HG03103 (cell line): ENCODE data around the gene ZMYM3.
"Not testable (repeated sequence)": the region's sequence is repeated elsewhere in the genome, so short reads cannot be mapped to it uniquely, and the experiment has no call there.

Experiments used
- ATAC-seq: cut with Tn5 transposase; IDR thresholded peaks from one replicate; pipeline ENCODE4 v1.9.1; 2021; ENCODE audit warnings: low read depth; ENCODE audit not compliant: unreplicated experiment

The ZMYM3 gene

DNA sequence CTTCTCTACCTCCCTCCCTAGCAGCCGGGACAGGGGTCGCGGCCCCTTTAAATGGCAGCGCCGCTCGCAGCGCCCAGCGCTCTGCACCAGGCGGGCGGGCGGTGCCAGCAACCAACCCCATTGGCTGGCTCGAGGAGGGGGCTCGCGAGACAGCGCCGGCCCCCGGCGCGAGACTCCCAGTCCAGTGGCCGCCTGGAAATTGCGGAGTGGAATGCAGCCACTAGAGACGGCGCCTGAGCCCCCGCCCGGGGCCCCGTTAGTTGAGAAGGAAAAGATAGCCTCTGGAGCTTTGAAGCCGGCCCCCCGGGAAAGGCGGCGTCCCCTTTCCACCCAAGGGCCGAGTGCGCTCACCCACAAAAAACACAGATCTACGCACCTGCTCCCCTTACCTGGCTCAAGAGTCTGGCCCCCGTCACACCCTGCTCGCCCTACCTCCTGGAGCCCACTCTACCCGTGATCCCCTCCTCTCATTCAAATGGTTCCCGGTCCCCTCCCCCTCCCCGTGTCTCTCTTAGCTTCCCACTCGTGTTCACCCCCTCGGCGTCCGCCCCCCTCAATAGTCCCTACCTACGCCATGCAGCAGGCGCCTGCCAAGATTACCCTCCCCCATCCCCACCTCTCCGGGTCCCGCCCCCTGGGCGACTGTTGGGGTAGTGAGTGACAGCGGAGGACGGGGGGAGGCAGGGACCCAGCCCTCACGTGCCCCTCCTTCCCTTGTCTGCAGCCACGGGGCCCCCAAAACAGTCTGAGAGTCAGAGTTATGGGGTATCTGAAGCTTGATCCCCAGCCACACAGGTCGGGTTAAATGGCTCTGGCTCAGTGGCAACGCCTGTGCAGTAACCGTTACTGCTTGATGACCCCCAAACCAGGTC, at the start of gene ZMYM3:
Gene ZMYM3, minus strand, starts transcription at position 49 of the 872 bp plus-strand sequence. CDS start 885 bp downstream, outside the sequence.
- peak; percentile 69 for ATAC-seq

DNA sequence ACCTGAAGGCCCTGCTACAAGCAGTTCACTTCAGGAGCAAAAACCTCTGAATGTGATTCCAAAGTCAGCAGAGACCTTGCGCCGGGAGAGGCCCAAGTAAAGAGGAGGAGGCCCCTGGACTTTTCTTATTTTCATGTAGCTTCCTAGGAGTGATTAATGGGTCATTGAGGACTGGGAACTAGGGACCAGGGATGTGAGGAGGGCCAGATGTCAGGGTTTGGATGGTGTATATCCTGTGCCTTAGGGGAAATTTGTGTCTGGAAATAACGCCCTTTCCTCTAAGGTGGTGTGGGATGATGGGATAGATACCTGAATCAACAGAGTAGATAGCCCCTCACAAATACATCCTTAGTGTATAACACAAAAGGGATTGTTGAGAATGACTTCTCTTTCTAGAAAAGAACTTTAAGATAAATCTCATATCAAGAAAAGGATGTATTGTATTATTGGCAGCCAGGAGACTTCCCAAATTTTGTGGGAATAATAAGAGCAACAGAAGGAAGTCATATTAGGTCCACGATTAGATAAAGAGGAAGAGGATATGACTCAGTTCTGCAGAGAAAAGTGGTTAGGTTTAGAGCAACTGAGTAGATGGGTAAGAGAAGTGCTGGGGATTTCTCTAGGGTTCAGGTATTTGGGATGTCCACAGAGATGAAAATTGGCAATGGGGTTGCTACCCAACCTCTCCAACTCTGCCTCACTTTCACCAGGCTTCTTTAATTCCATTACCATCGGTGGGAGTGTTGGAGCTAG, 48.7 kb upstream of the ZMYM3 start:
- no peak for ATAC-seq

DNA sequence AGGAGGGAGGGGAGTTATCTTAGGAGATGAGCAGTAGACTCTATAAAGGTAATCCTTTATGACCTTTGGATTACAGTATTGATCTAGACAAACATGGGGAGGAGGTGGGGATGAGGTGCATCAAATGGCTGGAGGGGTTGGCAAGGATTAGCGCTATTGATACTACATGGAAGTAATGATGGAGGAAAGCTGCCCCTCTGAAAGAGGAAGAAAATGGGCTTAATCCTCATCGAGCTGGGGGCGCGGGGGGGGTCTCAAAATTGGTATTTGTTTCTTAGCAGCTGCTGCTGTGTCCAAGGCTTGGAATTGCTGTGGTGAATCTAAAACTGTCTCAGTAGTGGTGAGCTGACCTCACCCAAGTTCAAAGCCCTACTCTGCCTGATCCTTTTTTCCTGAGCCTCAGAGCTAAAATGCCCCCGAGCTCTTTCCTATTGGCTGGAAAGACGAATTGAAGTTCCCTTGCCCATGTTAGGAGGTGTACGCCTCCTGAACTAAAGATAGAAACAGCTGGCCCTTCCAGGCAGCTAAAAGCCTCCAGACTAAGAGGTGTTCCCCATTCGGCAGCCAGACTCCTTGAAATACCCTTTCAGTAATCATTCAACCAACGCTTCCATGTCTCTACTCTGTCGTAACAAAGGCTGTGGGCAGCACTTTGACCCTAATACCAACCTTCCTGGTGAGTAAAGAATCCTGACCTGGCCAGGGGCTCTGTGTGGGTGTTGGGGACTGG, 47.4 kb upstream of the ZMYM3 start, which contains the start of gene ITGB1BP2:
Gene ITGB1BP2, plus strand, starts transcription at position 556 of the 730 bp plus-strand sequence. Its CDS starts 57 bp downstream, at position 613.
- ATAC-seq: no peak

DNA sequence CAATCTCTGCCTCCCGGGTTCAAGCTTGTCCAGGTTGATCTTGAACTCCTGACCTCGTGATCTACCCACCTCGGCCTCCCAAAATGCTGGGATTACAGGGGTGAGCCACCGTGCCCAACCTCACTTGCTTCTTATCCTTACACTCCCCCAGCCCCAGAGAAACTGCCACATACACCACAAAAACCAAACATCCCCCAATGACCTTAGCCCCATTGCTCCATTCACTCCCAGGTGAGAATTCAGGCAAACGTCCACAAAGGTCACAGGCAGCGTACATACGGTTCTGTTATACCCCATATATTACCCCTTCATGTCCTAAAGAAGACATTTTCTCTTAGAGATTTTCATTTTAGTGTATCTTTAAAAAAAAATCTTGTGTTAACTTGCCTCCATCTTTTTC, 46.6 kb upstream of the ZMYM3 start:
- ATAC-seq: not testable (repeated sequence)

DNA sequence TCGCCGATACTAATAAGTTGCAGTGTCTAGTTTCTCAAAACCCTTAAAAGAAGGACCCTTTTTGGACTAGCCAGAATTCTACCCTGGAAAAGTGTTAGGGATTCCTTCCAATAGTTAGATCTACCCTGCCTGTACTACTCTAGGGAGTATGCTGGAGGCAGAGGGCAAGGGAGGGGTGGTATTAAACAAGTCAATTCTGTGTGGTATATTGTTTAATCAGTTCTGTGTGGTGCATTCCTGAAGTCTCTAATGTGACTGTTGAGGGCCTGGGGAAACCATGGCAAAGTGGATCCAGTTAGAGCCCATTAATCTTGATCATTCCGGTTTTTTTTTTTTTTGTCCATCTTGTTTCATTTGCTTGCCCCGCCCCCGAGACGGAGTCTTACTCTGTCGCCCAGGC, 46.1 kb upstream of the ZMYM3 start:
- ATAC-seq: not testable (repeated sequence)

DNA sequence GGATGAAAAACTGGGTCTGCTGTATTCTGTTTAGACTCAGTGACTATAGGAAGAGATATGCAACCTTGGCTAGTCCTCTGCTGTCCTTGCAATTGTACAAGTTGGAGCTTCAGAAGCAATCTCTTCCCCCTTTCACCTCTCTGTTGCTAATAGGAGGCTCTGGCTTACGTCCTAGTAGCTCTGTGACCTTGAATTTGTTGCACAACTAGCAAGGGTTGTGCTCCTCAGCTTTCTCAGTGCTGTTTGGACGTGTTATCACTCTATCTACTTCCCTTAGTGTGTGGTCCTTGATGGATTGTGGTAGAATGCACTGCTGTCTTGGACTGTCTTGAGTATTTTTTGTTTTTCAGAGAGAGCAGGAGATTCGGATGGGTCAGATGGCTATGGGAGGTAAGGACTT, 44.2 kb upstream of the ZMYM3 start:
- ATAC-seq: no peak

DNA sequence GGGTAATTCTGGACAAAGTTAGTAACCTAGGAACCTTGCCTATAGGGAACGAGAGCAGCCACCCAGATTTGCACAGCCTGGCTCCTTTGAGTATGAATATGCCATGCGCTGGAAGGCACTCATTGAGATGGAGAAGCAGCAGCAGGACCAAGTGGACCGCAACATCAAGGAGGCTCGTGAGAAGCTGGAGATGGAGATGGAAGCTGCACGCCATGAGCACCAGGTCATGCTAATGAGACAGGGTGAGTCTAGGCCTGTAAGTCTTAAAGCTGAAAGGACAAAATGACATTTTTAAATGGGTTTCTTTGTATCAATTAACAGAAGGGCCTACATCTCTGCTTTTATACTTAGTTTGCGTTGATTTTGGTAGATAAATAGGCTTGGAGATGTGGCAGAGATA, 42.9 kb upstream of the ZMYM3 start:
- ATAC-seq: no peak

DNA sequence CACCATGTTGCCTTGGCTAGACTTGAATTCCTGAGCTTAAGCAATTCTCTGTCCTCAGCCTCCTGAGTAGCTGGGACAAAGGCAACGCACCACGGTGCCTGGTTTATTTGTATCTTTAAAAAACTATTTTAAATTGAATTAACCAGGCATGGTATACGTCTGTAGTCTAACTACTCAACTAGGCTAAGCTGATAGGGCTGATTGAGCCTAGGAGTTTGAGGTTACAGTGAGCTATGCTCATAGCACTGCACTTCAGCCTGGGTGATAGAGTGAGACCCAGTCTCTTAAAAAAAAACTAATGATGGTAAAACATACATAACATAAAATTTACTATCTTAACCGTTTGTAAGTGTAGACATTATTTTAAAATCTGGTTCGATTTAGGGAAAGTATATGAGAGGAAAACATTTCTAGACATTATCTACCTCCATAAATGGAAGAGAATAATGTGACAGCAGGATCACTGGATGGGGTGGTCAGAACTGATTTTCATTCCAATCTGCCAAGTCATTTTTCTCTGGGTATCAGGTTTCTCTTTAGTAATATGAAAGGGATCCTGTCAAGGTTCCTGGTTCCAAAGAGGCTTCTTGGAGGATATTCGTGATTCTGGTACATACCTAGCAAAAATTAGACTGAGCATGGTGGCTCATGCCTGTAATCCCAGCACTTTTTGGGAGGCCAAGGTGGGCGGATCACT, 38.9 kb upstream of the ZMYM3 start:
- ATAC-seq: no peak

DNA sequence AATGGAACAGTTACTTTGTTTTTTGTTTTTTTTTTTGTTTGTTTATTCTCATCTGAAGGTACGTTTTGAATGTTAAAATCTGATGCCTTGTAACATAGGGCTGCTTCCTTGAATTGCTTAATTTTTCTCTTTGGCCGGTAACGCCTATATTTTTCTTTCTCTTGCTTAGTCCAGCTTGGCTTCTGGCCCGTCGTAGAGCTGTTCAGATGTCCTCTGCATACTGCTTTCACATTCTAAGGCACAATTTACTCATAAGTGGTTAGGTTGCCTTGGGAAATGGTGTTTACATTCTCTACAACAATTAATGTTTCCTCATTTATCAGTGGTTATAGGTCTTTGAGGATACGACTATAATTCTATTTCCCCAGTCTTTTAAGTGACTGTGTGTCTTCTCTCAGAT, 37.4 kb upstream of the ZMYM3 start:
- no peak for ATAC-seq

DNA sequence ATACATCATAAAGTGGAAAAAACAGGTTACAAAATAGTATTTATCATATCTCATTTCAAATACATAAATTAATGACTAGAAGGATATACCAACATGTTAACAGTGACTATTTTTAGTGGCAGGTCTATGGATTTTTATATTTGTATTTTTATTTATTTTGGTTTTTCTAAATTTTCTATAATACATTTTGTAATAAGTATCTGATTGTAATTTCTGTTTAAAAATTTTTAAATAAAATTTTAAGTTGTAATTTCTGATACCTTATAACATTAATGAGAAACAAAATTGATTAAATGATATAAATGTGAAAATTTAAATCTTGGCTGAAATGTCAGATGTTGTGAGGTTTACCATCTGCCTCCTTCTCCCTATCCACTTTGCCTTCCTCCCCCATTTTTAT, 32.0 kb upstream of the ZMYM3 start:
- ATAC-seq: no peak

DNA sequence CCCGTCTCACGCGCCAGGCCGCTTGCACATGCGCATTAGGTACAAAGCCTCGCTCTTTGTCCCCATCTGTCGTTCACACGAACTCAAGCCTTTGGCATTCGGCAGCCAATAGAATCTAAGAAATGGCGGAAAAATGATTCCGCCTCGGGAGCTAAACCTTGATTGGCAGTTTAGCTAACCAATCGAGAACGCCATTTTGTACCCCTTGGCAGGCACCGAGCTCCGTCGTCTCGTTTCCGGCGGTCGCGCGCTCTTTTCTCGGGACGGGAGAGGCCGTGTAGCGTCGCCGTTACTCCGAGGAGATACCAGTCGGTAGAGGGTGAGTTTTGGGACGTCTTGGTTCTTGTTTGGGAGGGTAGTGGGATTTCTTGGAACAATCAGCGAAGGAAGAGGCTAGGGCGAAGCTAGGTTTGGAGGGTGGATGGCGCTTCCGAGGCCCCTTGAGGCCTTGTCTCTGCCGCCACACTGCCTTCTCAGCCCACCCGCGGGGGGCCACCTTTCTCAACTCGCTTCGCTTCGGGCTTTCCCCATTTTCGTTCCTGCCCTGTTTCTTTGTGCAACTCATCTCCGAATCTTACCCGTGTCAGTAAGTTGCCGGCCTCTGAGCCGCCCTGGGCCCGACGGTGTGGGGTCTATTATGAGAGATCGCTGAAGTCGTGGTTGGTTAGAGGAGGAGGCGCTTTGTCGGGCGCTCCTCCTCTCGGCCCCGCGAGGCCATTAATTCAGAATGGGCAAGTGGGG, 29.6 kb upstream of the ZMYM3 start, which contains the start of gene NONO:
Gene NONO, plus strand, starts transcription at position 233 of the 741 bp plus-strand sequence. CDS start 7,003 bp downstream, outside the sequence.
- peak; percentile 83 for ATAC-seq

DNA sequence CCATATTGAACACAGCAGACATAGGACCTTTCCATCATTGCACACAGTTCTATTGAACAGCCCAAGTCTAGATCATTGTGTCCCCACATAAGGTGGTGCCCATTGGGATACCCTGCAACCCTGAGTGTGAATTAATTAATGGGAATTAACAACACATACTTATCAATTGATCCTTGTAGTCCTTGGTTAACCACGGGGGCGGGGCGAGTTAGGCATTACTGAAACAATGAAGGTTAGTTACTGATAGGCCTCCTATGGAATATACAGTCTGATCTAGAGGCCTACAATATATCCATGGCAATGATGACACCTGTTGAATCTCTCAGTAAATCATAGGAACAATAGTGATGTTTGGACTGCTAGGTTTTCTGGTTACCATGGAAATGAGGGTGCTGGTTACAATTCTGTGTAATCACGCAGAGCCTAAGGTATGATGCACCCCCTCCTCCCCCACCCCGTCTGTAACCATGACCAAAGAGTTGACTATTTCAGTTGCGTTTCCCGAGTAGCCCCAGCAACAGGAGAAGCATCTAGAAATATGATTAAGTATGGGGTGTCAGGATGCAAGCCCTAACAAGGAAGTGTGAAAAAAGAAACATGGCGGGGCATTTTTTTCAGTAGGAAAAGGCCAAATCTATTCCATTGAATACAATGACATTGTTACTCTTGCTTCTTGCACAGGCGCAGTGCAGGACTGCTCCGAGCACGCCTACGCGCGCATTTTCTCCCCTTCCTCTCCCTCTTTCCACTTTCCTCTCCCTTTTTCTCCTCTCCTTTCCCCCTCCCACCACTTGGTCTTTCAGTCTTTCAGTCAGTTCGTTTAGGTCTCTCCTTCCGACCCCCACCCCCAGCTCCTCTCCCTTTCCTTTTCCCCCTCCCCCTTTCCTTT, 28.8 kb upstream of the ZMYM3 start:
- peak; percentile 31 for ATAC-seq

DNA sequence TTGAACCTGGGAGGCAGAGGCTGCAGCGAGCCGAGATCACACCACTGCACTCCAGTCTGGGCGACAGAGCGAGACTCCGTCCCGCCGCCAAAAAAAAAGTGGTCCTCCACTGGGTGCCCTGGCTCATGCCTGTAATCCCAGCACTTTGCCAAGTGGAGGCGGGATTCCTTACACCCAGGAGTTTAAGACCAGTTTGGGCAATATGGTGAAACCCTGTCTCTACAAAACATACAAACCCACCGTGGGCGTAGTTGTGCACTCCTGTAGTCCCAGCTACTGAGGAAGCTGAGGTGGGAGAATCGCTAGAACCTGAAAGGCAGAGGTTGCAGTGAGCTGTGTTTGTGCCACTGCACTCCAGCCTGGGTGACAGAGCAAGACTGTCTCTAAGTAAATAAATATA, 27.4 kb upstream of the ZMYM3 start:
- not testable (repeated sequence) for ATAC-seq

DNA sequence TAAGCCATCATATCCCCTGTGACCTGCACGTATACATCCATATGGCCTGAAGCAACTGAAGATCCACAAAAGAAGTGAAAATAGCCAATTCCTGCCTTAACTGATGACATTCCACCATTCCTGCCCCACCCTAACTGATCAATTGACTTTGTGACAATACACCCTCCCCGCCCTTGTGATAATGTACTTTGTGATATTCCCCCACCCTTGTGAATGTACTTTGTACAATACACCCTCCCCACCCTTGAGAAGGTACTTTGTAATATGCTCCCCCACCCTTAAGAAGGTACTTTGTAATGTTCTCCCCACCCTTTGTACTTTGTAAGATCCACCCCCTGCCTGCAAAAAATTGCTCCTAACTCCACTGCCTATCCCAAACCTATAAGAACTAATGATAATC, 18.4 kb upstream of the ZMYM3 start:
- ATAC-seq: not testable (repeated sequence)

DNA sequence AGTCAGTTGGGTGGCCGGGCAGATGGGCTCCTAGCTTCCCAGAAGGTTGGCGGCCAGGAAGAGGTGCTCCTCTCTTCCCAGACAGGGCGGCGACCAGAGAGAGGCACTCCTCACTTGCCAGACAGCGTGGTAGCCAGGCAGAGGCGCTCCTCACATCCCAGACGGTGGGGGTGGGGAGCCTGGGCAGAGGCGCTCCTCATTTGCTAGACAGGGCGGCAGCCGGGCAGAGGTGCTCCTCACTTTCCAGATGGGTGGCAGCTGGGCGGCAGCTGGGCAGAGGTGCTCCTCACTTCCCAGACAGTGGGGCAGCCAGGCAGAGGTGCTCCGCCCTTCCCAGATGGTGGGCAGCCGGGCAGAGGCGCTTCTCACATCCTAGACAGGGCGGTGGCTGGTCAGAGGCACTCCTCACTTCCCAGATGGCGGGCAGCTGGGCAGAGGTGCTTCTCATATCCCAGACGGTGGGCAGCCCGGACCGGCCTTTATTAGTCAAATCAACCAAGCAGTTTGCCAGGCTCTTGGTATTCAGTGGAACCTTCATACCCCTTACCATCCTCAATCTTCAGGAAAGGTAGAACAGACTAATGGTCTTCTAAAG, 16.0 kb upstream of the ZMYM3 start:
- no peak for ATAC-seq

DNA sequence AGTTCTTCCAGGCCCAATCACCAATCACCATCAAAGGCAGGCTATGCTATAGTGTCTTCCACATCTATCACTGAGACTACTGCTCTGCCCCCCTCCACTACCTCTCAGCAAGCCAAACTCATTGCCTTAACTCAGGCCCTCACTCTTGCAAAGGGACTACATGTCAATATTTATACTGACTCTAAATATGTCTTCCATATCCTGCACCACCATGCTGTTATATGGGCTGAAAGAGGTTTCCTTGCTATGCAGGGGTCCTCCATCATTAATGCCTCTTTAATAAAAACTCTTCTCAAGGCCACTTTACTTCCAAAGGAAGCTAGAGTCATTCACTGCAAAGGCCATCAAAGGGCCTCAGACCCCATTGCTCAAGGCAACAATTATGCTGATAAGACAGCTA, 14.7 kb upstream of the ZMYM3 start:
- not testable (repeated sequence) for ATAC-seq

DNA sequence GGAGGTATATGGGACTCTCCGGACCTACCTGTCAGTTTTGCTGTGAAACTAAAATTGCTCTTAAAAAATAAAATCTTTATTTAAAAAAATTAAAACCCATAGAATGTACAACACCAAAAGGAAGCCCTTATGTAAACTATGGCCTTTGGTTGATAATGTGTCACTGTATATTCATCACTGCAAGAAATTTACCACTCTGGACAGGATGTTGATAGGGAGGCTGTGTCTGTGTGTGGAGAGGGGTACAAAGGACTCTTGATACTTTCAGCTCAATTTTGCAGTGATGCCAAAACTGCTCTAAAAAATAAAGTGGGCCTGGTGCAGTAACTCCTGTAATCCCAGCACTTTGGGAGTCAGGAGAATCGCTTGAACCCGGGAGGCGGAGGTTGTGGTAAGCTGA, 2.9 kb upstream of the ZMYM3 start:
- no peak for ATAC-seq

DNA sequence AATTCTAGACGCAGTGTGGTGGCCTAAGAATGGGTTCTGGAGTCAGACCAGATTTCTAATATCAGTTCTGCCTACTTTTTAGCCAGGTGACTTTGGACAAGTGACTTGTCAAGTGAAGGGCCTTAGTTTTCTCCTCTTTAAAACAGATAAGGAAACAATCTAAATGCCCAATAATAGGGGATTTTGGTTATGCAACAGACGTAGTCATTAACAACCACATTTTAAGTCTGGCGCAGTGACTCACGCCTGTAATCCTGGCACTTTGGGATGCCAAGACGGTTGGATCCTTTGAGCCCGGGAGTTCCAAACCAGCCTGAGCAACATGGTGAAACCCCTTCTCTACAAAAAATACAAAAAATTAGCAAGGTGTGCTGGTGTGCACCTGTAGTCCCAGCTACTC, 2.1 kb upstream of the ZMYM3 start:
- no peak for ATAC-seq
